Measurements from ENCODE around the gene PI4K2B. TPM values are rescaled to one million over a fixed set of nuclear protein-coding genes. Genes with fewer than 3 reads are reported as not detected.

Gene PI4K2B
- total RNA-seq, 1 experiment from 2014 or later, result 19.3 TPM

DNA sequence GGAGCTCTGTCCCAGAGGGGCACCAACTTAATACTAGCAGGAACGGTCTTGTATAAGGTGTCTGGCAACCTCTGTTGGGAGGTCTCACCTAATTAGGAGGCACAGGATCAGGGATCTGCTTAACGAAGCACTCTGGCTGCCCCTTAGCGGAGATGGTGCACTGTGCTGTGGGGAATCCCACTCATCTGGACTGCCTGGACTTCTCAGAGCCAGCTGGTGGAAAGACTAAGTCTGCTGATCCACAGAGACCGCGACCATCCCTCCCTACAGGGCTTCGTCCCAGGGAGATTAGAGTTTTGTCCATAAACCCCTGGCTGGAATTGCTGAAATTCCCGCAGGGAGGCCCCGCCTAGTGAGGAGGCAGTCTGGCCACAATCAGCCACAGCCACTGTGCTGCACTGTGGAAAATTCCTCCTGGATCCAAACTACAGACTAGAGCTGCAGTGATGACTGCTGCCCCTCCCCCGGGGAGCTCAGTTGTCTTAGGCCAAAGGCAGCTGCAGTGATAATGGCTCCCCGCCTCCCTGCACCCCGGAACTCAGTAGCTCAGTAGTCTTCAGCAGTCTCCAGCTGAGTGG, 56.7 kb downstream of the PI4K2B start (continued):
- TF ChIP-seq, protein P1, sequence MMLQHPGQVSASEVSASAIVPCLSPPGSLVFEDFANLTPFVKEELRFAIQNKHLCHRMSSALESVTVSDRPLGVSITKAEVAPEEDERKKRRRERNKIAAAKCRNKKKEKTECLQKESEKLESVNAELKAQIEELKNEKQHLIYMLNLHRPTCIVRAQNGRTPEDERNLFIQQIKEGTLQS (IDR thresholded peaks at IDR 0.05), result no peak

DNA sequence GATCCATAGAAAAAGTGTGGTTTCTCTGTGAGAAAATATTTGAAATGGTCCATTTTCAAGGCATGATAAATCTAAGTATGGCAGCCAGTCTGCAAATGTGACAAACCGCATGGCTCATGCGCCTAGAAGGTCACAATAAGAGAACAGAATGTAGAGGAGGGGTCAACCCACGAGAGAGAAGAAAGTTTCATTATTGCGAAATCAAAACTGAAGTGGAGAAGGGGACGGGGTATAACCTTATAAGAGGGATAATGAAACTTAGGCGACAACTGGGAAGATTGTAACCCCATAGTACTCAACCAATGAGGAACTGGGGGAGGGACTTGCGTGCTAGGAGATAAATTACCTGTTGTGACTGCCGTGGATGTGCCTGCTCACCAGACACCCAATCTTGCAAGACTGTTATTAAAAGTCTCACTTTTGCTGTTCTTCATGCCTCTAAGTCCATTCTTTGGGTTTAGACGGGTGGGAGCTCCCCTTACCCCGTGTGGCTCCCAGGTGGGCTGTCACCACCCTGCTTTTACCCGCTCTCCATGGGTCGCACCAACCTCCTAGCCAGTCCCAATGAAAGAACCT, 57.4 kb downstream of the PI4K2B start:
- POLR2A ChIA-PET, result no interaction called here
- no TSS peak for BruUV-seq (replicated peaks)
- no peak overlapping the region for H3K4me3 ChIP-seq (replicated peaks in 1 of 2; ENCODE audit: low read depth in 1 of 2, low read length in 2 of 2)
- H3K79me2 ChIP-seq (ENCODE audit: insufficient read depth, low read length), result no peaks in the 10 kb centered on the region
- H4K20me1 ChIP-seq (ENCODE audit: insufficient read depth), result no peaks in the 10 kb centered on the region
- no peak for TF ChIP-seq ELF1 (IDR thresholded peaks at IDR 0.05; ENCODE audit: borderline replicate concordance, low read depth)
- TF ChIP-seq SRF (IDR thresholded peaks at IDR 0.05; ENCODE audit: low read depth), result no peak
- CTCF ChIA-PET, result no interaction called here
- ATAC-seq (no peak), DNase-seq (ENCODE audit: low read depth, low spot score) (no peak)
- H3K36me3 ChIP-seq (ENCODE audit: control insufficient read depth in 1 of 2, insufficient read depth in 2 of 2, low read length in 2 of 2), result no peaks in the 10 kb centered on the region
- H3K27me3 ChIP-seq (ENCODE audit: insufficient read depth, low read length), result no peaks in the 10 kb centered on the region
- intact Hi-C loops (cut with micrococcal nuclease), result no loop called here
- H2AFZ ChIP-seq (ENCODE audit: low read depth, low read length, poor library complexity, severe bottlenecking), result no peak overlapping the region
- RAD21 ChIA-PET (ENCODE audit: low non-redundant PET in 1 of 2, low total read pairs in 2 of 2, uncharacterized antibody in 2 of 2, unreplicated experiment in 2 of 2), result no interaction called here
- H3K9me3 ChIP-seq (ENCODE audit: control insufficient read depth in 1 of 2, insufficient read depth in 1 of 2, low read depth in 1 of 2, low read length in 2 of 2), result no peaks in the 10 kb centered on the region
- peaks cover 0 to 4% of the 10 kb centered on the region in 2 experiments; a peak in 1 of 4 replicates for H3K4me1 ChIP-seq (ENCODE audit: control insufficient read depth in 1 of 2, insufficient read depth in 2 of 2, low read length in 2 of 2)
- H3K9ac ChIP-seq (ENCODE audit: low read length), result no peak overlapping the region
- no peak overlapping the region for H3K4me2 ChIP-seq (ENCODE audit: low read length)
- no peaks in the 10 kb centered on the region for H3K9me2 ChIP-seq (ENCODE audit: insufficient read depth)
- no peak overlapping the region for H3K27ac ChIP-seq (ENCODE audit: low read depth, low read length)

DNA sequence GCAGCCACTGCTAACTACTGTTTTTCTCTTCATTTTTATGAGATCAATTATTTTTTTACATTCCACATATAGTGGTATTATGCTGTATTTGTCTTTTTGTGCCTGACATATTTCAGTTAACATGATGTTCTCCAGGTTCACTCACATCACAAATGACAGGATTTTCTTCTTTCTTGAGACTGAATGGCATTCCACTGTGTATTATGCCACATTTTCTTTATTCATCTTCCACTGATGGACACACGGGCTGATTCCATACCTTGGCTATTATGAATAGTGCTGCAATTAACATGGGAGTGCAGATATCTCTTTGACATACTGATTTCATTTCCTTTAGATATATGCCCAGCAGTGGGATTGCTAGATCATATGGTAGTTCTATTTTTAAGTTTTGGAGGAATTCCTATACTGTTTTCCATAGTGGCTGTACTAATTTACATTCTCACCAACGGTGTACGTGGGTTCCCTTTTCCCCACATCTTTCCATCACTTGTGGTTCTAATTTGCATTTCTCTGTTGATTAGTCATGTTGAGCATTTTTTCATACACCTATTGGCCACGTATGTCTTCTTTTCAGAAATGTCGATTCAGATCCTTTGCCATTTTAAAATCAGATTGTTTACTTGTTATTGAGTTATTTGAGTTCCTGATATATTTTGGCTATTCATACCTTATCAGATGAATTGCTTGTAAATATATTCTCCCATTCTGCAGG, 63.9 kb downstream of the PI4K2B start:
- intact Hi-C loops (cut with micrococcal nuclease), result no loop called here
- BruUV-seq (replicated peaks), result no TSS peak
- no peaks in the 10 kb centered on the region for H3K36me3 ChIP-seq (ENCODE audit: control insufficient read depth in 1 of 2, insufficient read depth in 2 of 2, low read length in 2 of 2)
- ATAC-seq (no peak), DNase-seq (ENCODE audit: low read depth, low spot score) (no peak)
- POLR2A ChIA-PET, result no interaction called here
- no peaks in the 10 kb centered on the region for H3K9me2 ChIP-seq (ENCODE audit: insufficient read depth)
- no peak for TF ChIP-seq POLR2AphosphoS5 (IDR thresholded peaks at IDR 0.05; ENCODE audit: low read depth, low read length)
- no peak for TF ChIP-seq ELF1 (IDR thresholded peaks at IDR 0.05; ENCODE audit: borderline replicate concordance, low read depth)
- TF ChIP-seq TCF7L2 (IDR thresholded peaks at IDR 0.05; ENCODE audit: borderline replicate concordance, extremely low read depth, insufficient read depth, insufficient read length), result no peak
- TF ChIP-seq YY1 (IDR thresholded peaks at IDR 0.05; ENCODE audit: extremely low read depth, insufficient replicate concordance, low read depth, low read length), result no peak
- no peak overlapping the region for H3K9ac ChIP-seq (ENCODE audit: low read length)
- no peaks in the 10 kb centered on the region for H3K9me3 ChIP-seq (ENCODE audit: control insufficient read depth in 1 of 2, insufficient read depth in 1 of 2, low read depth in 1 of 2, low read length in 2 of 2)
- no peaks in the 10 kb centered on the region for H3K79me2 ChIP-seq (ENCODE audit: insufficient read depth, low read length)
- RAD21 ChIA-PET (ENCODE audit: low non-redundant PET in 1 of 2, low total read pairs in 2 of 2, uncharacterized antibody in 2 of 2, unreplicated experiment in 2 of 2), result no interaction called here
- H3K27me3 ChIP-seq (ENCODE audit: insufficient read depth, low read length), result no peaks in the 10 kb centered on the region
- CTCF ChIA-PET, result interaction anchor here (1.9 kb wide), 1 partner anchor 15 kb away, joined by 4 read pairs; the partner anchor contains the start of gene ZCCHC4
- H3K4me2 ChIP-seq (ENCODE audit: low read length), result no peak overlapping the region
- no peaks in the 10 kb centered on the region for H4K20me1 ChIP-seq (ENCODE audit: insufficient read depth)
- H2AFZ ChIP-seq (ENCODE audit: low read depth, low read length, poor library complexity, severe bottlenecking), result no peak overlapping the region
- no peak overlapping the region for H3K27ac ChIP-seq (ENCODE audit: low read depth, low read length)
- peaks cover 9 to 12% of the 10 kb centered on the region in 2 experiments; a peak in 3 of 4 replicates for H3K4me1 ChIP-seq (ENCODE audit: control insufficient read depth in 1 of 2, insufficient read depth in 2 of 2, low read length in 2 of 2)
- H3K4me3 ChIP-seq (replicated peaks in 1 of 2; ENCODE audit: low read depth in 1 of 2, low read length in 2 of 2), result no peak overlapping the region
